Subcutaneous adipose tissue (tissue), 4 donors: ENCODE measurements around the gene ZC3H13. TPM values are rescaled to one million over a fixed set of nuclear protein-coding genes. Genes with fewer than 3 reads are reported as not detected.

ENCODE experiments used
- total RNA-seq, 4 donors: library from RNA; depleted of rRNA; stranded (reverse); fragments of >200 nt; gene quantifications; one replicate each; pipeline ENCODE4 v1.1.0, GENCODE V29; 2016
- TF ChIP-seq, protein P1 (sequence below): fragments of 450-650 bp; IDR thresholded peaks from one replicate; pipeline ENCODE4 v1.5.1; 2016; ENCODE audit warnings: low read depth, mild to moderate bottlenecking, control low read depth, antibody characterized with exemption, moderate library complexity

ZC3H13 gene
- total RNA-seq, 4 donors from 2014 or later, result 24.6 to 58.9 (median 28.9) TPM

DNA sequence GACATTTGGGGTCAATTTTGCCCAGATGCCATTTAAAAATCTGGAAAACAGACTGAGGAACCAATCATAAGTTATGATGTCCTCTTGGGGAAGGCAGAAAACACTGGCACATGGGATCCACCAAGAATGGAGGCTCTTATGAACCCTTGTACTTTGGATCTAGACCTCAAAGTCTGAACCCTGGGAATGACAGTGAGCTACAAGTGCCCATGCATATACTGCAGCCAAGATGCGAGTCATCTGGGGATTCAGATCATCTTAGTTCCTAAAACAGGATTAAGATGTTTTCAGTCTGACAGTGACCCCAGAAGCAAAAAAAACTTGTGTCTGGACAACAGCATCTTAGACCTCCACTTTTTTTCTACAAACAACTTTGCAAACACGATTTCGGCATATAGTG lies 100.8 kb downstream of the ZC3H13 start:
- TF ChIP-seq, protein P1, sequence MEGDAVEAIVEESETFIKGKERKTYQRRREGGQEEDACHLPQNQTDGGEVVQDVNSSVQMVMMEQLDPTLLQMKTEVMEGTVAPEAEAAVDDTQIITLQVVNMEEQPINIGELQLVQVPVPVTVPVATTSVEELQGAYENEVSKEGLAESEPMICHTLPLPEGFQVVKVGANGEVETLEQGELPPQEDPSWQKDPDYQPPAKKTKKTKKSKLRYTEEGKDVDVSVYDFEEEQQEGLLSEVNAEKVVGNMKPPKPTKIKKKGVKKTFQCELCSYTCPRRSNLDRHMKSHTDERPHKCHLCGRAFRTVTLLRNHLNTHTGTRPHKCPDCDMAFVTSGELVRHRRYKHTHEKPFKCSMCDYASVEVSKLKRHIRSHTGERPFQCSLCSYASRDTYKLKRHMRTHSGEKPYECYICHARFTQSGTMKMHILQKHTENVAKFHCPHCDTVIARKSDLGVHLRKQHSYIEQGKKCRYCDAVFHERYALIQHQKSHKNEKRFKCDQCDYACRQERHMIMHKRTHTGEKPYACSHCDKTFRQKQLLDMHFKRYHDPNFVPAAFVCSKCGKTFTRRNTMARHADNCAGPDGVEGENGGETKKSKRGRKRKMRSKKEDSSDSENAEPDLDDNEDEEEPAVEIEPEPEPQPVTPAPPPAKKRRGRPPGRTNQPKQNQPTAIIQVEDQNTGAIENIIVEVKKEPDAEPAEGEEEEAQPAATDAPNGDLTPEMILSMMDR, result no peak

DNA sequence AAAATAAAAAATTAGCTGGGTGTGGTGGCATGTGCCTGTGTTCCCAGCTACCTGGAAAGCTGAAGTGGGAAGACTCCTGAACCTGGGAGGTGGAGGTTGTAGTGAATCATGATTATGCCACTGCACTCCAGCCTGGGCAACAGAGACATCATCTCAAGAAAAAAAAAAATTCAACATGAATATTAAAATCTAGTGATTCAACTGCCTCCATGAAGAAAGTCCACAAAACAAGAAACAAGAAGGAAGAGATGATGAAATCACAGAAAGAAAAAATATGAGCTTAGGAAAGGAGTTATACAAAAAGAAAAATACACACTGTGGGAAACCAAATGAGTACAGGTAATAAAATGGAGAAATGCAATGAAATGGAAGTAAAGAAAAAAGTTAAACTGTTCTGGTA lies 101.4 kb downstream of the ZC3H13 start:
- TF ChIP-seq, protein P1, result no peak

DNA sequence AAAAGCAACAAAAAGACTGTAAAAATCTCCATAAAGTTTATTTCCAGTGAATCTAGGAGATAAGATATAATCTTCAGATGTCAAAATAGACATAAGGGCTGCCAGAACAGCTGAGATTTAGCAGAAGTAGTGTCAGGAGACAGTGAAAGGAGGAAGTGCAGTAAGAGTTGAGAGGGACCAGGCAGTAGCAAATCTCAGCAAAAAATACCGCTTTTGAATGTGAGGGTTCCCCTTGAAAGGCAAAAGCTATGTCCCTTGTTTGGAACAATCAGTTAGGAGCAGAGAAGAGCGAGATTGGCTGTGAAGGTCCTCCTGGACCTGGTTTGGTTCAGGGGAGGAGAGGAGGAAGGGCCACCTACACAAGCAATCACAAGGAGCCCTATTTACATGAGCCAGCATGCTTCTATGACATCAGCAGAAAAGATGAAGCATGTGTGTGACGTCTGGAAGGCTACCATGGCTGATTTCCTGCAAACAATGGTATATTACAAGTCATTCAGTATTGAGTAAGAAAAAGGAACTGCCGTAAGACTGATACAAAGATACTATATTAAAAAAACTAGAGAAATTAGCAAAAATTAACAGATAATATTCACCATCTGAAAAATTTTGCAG lies 102.1 kb downstream of the ZC3H13 start:
- TF ChIP-seq, protein P1, result no peak

DNA sequence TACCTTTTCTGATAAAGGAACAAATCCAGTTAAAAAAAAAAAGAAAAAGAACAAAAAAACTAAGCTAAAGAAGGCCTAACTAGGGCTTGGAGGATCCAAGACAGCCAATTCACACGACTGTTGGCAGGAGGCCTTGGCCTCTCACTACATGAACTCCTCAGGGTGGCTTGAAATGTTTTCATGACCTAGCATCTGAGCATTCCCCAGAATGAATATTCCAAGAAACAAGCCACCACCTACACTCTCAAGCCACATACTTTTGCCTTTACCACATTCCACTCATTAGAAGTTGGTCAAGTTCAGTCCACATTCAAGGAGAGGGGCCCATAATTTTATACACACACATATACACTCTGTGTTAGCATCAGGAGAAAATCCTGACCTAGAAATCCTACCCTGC lies 103.4 kb downstream of the ZC3H13 start:
- TF ChIP-seq, protein P1, result no peak

DNA sequence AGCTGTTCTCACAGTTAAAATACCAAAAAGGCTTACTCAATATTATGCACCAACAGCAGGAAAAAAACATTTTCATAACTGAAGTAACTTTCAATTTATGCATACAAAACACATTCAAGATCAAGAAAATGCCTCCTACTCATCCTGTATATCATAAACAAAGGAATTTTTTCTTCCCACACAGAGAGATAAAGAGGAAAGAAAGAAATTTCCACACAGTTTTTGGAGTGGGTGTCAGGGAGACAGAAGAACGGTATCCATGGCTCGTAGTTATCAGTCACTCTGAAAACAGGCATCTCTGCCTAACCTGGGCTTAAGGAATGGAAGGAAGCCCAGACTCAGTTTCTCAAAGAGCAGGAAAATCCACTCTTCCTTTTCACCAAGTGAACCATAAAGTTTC lies 108.6 kb downstream of the ZC3H13 start:
- TF ChIP-seq, protein P1, result no peak

DNA sequence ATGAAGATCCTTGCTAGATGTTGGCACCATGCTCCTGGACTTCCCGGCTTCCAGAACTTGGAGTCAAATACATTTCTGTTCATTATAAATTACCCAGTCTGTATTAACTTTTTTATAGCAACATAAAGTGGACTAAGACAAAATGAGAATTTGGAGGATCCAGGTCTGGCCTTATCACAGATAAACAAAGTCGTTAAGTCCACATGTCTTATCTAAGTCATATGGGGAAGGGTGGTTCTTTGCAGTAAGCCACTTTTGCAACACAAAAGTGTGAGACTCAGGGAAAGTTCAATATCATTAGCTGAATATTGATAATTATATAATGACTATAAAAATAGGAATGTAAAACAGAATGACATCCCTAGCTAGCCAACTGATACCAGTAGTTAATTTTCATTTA lies 109.4 kb downstream of the ZC3H13 start:
- TF ChIP-seq, protein P1, result no peak

DNA sequence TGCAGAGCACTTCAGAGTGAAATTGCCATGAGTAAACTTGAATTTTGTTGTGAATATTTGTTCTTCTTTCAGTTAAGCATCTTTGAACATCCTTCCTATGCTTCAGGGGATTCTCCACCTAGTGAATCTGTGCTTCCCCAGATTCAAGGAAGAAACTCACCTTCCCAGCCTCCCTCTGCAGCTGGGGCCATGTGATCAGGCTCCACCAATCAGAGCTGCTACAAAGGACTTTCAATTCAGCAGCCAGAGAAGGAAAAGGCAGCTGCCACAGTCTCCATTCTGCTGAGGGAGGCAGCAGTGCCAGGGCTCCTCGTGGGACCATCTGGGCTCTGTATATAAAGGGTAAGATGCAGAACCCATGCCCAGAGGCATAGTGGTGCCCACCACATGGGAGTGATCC lies 111.3 kb downstream of the ZC3H13 start:
- TF ChIP-seq, protein P1, result no peak
